ENCODE measurements around the gene TMEM225. TPM values are rescaled to one million over a fixed set of nuclear protein-coding genes. Genes with fewer than 3 reads are reported as not detected.

Gene TMEM225
- total and polyA plus RNA-seq, 10 of the 15 experiments (the other 5 are each of a cell fraction or from before 2014, with no cell fraction given) = not detected

DNA sequence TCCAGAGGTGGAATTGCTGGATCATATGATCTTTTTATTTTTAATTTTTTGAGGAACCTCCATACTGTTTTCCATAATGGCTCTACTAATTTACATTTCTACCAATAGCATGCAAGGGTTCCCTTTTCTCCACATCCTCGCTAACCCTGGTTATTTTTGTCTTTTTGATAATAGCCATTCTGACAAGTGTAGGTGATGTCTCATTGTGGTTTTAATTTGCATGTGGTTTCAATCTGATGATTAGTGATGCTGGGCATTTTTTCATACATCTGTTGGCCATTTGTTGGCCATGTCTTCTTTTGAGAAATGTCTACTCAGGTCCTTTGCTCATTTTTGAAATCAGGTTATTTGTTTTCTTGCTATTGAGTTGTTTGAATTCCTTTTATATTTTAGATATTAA is 38.6 kb upstream of the TMEM225 start (continued):
- TF ChIP-seq, protein P1, sequence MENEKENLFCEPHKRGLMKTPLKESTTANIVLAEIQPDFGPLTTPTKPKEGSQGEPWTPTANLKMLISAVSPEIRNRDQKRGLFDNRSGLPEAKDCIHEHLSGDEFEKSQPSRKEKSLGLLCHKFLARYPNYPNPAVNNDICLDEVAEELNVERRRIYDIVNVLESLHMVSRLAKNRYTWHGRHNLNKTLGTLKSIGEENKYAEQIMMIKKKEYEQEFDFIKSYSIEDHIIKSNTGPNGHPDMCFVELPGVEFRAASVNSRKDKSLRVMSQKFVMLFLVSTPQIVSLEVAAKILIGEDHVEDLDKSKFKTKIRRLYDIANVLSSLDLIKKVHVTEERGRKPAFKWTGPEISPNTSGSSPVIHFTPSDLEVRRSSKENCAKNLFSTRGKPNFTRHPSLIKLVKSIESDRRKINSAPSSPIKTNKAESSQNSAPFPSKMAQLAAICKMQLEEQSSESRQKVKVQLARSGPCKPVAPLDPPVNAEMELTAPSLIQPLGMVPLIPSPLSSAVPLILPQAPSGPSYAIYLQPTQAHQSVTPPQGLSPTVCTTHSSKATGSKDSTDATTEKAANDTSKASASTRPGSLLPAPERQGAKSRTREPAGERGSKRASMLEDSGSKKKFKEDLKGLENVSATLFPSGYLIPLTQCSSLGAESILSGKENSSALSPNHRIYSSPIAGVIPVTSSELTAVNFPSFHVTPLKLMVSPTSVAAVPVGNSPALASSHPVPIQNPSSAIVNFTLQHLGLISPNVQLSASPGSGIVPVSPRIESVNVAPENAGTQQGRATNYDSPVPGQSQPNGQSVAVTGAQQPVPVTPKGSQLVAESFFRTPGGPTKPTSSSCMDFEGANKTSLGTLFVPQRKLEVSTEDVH (IDR thresholded peaks at IDR 0.05; ENCODE audit: low read depth, partially characterized antibody) = no peak
- TF ChIP-seq CBX5 (IDR thresholded peaks at IDR 0.05; ENCODE audit: low read depth) = no peak
- TF ChIP-seq, protein P2, sequence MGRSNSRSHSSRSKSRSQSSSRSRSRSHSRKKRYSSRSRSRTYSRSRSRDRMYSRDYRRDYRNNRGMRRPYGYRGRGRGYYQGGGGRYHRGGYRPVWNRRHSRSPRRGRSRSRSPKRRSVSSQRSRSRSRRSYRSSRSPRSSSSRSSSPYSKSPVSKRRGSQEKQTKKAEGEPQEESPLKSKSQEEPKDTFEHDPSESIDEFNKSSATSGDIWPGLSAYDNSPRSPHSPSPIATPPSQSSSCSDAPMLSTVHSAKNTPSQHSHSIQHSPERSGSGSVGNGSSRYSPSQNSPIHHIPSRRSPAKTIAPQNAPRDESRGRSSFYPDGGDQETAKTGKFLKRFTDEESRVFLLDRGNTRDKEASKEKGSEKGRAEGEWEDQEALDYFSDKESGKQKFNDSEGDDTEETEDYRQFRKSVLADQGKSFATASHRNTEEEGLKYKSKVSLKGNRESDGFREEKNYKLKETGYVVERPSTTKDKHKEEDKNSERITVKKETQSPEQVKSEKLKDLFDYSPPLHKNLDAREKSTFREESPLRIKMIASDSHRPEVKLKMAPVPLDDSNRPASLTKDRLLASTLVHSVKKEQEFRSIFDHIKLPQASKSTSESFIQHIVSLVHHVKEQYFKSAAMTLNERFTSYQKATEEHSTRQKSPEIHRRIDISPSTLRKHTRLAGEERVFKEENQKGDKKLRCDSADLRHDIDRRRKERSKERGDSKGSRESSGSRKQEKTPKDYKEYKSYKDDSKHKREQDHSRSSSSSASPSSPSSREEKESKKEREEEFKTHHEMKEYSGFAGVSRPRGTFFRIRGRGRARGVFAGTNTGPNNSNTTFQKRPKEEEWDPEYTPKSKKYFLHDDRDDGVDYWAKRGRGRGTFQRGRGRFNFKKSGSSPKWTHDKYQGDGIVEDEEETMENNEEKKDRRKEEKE (IDR thresholded peaks at IDR 0.05) = no peak

DNA sequence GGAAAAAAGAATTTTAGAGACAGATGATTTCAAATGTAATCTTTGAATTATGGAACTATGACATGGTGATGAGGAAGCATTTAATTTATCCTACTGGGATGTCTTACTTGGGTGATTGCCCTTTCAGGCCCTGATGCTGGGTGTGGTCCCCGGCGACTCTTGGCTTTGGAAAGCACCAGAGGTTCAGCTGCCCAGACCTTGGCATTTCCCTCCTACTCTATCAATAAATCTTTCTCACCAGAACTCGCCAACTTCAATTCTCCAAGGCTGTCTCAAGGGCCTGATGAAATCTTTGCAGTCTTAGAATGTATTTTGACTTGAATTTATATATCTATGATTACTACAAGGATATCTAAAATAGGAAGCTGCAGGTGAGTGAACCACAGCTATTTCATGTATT is 35.5 kb upstream of the TMEM225 start:
- POLR2A ChIA-PET = no interaction called here
- no peak for ATAC-seq

More for the DNA sequence above, 35.5 kb upstream of the TMEM225 start:
- Histone ChIP-seq H3K36me3 (ENCODE audit: control insufficient read depth in 2 of 2, insufficient read depth in 2 of 2, low read length in 1 of 2) (no peaks in the 10 kb centered on the region), H2AFZ (ENCODE audit: control insufficient read depth, low read depth, low read length) (no peak overlapping the region), H3K9ac (ENCODE audit: control insufficient read depth, insufficient read depth, low read length) (no peak overlapping the region), H3K27ac (ENCODE audit: control insufficient read depth, insufficient read depth) (no peak overlapping the region), H4K20me1 (ENCODE audit: control insufficient read depth, insufficient read depth) (no peaks in the 10 kb centered on the region), H3K27me3 (replicated peaks in 1 of 2; ENCODE audit: control insufficient read depth in 2 of 2, insufficient read depth in 2 of 2, low read length in 1 of 2) (no peaks in the 10 kb centered on the region), H3K9me3 (replicated peaks; ENCODE audit: control insufficient read depth, insufficient read depth, low read length) (no peaks in the 10 kb centered on the region), H3K4me1 (ENCODE audit: control insufficient read depth, insufficient read depth, low read length) (no peaks in the 10 kb centered on the region), H3K79me2 (ENCODE audit: control insufficient read depth, insufficient read depth, low read length) (no peaks in the 10 kb centered on the region), H3K4me3 (no peak overlapping the region), H3K4me2 (ENCODE audit: control insufficient read depth, insufficient read depth) (no peak overlapping the region)
- ChIA-PET RAD21 (ENCODE audit: unreplicated experiment) (no interaction called here), SMC1A (ENCODE audit: uncharacterized antibody, unreplicated experiment) (no interaction called here), CTCF (no interaction called here)
- BruUV-seq (replicated peaks) = no TSS peak
- no peak for FAIRE-seq
- WGBS (ENCODE audit: insufficient coverage, insufficient replicate concordance, low lambda C conversion rate, missing lambda C conversion rate) = 72% methylated on average over 3 of the region's 3 CpGs
- in situ Hi-C loops (cut with MboI) = no loop called here
- TF ChIP-seq DPF2 (IDR thresholded peaks at IDR 0.05) (no peak), TCF12 (IDR thresholded peaks at IDR 0.05; ENCODE audit: low read depth, low read length) (no peak)
- TF ChIP-seq, protein P3, sequence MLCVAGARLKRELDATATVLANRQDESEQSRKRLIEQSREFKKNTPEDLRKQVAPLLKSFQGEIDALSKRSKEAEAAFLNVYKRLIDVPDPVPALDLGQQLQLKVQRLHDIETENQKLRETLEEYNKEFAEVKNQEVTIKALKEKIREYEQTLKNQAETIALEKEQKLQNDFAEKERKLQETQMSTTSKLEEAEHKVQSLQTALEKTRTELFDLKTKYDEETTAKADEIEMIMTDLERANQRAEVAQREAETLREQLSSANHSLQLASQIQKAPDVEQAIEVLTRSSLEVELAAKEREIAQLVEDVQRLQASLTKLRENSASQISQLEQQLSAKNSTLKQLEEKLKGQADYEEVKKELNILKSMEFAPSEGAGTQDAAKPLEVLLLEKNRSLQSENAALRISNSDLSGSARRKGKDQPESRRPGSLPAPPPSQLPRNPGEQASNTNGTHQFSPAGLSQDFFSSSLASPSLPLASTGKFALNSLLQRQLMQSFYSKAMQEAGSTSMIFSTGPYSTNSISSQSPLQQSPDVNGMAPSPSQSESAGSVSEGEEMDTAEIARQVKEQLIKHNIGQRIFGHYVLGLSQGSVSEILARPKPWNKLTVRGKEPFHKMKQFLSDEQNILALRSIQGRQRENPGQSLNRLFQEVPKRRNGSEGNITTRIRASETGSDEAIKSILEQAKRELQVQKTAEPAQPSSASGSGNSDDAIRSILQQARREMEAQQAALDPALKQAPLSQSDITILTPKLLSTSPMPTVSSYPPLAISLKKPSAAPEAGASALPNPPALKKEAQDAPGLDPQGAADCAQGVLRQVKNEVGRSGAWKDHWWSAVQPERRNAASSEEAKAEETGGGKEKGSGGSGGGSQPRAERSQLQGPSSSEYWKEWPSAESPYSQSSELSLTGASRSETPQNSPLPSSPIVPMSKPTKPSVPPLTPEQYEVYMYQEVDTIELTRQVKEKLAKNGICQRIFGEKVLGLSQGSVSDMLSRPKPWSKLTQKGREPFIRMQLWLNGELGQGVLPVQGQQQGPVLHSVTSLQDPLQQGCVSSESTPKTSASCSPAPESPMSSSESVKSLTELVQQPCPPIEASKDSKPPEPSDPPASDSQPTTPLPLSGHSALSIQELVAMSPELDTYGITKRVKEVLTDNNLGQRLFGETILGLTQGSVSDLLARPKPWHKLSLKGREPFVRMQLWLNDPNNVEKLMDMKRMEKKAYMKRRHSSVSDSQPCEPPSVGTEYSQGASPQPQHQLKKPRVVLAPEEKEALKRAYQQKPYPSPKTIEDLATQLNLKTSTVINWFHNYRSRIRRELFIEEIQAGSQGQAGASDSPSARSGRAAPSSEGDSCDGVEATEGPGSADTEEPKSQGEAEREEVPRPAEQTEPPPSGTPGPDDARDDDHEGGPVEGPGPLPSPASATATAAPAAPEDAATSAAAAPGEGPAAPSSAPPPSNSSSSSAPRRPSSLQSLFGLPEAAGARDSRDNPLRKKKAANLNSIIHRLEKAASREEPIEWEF (IDR thresholded peaks at IDR 0.05; ENCODE audit: insufficient replicate concordance, low read depth, low read length) = no peak
- DNase-seq (ENCODE audit: low read depth, low spot score) = no peak
- intact Hi-C loops (cut with micrococcal nuclease; ENCODE audit: unreplicated experiment) = no loop called here

All from GM12878 (cell line).